GM18511 (cell line): ENCODE measurements around the gene CACNG7.
"Not testable (repeated sequence)": the region's sequence is repeated elsewhere in the genome, so short reads cannot be mapped to it uniquely, and the experiment has no call there.

Experiments
- ATAC-seq: cut with Tn5 transposase; IDR thresholded peaks from one replicate; pipeline ENCODE4 v1.9.1; 2021; ENCODE audit warnings: mild to moderate bottlenecking, moderate library complexity; ENCODE audit not compliant: unreplicated experiment

The CACNG7 gene

GRCh38 chr19:53947624-53948023 lies 38.5 kb downstream of the CACNG7 start:
- no peak for ATAC-seq

DNA sequence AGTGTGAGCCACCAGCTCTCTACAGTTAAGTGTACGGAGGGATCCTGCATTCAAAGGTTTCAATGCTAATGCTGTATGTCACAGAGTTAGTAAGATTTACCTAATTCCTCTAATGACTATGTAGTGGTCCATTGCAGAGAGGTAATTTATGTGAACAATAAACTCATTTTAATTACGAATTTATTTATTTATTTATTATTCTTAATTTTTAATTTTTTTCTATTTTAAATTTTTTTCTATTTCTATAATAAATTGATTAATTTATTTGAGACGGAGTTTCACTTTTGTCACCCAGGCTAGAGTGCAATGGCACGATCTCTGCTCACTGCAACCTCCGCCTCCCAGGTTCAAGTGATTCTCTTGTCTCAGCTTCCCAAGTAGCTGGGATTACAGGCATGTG lies 39.5 kb downstream of the CACNG7 start:
- not testable (repeated sequence) for ATAC-seq

DNA sequence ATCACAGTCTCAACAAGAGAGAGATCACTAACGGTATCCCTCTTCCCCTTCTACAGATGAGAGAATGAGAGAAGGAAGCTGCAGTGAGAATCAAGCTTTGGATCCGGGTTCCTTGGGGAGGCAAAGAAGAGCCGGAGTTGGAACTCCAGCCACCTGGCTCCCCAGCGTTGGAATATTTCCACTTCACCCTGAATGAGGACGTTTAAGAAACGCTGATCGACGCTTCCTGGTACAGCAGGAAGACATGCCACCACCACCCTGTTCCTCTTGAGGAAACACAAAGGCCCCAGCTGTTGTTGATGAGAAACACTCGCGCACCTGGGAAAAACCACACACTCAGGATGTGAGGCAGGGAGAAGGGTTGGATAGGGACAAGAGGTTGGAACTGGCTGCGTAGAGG lies 42.4 kb downstream of the CACNG7 start:
- no peak for ATAC-seq

DNA sequence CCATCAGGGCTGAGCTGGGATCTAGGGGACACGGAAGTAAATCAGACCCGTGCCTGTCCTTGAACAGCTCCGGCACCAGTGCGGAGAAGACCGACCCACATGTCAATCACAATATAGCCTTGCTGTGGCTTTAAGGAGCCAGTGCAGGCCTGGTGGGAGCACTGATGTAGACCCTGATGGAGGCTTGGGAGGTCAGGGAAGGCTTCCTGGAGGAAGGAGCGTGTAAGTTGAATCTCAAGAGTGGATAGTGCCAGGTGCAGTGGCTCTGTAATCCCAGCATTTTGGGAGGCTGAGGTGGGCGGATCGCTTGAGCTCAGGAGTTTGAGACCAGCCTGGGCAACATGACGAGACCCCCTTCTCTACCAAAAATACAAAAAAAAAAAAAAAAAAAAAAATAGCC lies 42.9 kb downstream of the CACNG7 start:
- no peak for ATAC-seq

DNA sequence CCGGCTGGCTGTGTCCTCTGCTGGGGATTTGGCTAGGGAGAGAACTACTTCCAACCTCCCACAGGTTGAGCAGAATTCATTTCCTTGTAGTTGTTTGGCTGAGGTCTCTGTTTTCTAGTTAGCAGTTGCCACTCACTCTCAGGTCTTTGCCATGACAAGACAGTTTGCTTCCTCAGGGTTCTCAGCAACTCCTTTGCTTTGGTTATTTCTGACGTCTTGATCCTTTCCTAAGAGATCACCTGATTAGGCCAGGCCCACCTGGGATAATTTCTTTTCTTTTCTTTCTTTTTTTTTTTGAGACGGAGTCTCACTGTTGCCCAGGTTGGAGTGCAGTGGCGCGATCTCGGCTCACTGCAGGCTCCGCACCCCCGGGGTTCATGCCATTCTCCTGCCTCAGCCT lies 44.3 kb downstream of the CACNG7 start:
- ATAC-seq, result no peak

DNA sequence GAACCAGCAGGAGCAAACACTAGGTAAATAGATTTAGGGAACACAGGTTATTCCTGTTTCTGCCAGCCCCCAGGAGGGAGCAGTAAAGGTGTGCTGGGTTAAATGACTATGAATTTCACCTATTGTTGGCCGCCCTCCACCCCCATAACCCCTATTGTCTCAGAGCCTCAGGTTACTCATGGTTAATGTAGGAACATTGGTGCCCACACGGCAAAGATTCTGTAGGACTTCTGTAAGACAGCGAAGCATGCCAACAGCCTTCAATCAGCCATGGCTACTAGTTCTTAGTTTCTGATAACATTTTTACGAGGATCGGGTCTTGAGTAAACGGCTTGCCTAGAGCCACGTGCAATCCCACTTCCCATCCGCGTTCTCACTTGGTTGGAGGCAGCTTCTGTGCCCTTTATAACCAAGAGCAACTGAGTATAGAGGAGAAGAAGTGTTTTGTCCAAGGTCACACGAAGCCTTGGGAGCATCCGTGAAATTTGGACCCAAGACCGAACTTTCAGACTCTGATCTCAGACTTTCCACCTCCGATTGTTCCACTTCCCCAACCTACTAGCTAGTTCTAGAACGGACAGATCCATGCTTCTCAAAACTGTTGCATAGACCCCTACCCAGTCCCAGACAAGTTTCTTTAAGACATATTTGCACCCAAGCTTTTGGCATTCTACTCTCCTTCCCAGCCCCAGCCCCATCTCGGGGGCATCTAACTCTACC lies 48.5 kb downstream of the CACNG7 start:
- ATAC-seq, result no peak

DNA sequence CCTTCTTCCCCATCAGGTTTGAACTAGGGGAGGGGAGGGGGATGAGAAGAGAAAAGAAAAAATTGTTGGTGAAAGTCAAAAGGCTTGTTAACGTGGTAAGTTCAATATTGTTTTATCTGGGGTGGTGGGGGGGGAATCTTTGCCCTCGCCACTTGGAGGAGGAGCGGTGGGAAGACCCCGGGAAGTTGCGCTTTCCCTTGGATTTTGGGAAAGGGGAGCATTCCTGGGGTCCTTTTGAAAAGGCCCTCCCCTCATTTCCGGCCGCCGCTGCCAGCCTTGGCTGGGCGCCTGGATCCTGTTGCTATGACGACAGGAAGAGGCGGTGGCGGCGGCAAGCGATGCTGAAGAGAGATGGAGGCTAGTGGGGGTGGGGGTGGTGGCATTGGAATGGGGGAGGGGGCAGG lies 49.1 kb downstream of the CACNG7 start:
- no peak for ATAC-seq

DNA sequence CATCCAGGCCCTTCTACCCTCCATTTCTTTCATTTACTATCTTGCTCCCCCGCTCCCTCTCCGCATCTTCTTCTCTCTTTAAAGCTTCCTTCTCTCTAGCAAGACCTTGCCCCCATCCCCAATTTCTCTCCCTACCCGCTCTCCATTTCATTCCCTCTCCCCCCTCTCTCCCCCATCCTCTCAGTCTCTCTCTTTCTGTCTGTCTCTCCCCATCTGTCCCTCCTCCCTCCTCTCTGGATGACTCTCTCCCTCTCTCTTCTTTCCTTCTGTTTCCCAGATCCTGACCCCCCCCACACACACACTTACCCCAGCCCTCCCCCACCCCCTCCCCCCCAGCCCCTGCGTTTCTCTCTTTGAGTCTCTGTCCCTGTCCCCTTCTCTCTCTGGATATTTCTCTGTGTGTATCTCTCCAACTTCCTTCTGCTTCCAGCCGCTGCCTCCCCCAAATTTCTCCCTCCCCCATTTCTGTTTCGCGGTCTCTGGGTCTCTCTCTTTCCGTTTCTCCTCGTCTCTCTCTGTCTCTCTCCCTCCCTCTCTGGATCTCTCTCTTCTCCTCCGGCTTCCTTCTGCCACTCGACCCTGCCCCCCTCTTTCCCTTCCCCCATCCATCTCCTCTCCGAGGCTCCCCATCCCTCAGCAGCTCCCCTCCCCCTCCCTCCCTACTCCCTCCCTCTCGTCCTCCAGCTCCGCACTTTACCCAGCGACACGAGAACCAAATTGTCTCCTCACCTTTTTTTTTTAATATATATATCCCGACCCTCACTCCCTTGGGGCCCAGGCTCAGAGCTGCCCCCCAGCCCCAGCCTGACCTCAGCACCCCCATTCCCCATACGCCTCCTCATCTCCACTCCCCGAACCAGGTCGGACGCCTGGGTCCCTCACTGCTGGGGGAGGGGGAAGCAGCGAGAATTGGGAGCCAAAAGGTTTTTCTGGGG lies 50.0 kb downstream of the CACNG7 start:
- ATAC-seq, result no peak

GRCh38 chr19:53960187-53960586 lies 51.1 kb downstream of the CACNG7 start:
- ATAC-seq, result no peak

DNA sequence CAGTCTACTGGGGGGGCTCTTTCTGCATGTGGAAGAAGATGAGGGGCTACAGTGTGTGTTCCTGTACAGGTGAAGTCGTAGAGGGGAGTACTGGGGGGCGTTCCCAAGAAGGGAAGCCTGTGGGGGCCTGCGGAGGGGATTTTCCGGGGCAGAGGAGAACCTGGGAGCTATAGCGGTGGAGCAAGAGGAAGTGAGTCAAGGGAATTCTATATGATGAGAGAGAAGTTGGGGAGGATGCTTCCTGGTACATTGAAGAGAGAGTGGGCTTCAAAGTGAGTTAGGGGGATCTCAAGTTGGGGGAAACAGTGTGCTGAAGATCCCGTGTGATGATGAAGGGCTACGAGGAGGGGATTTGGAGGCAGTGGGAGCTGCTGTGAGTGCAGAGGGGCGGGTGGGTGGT lies 51.8 kb downstream of the CACNG7 start:
- ATAC-seq, result no peak

DNA sequence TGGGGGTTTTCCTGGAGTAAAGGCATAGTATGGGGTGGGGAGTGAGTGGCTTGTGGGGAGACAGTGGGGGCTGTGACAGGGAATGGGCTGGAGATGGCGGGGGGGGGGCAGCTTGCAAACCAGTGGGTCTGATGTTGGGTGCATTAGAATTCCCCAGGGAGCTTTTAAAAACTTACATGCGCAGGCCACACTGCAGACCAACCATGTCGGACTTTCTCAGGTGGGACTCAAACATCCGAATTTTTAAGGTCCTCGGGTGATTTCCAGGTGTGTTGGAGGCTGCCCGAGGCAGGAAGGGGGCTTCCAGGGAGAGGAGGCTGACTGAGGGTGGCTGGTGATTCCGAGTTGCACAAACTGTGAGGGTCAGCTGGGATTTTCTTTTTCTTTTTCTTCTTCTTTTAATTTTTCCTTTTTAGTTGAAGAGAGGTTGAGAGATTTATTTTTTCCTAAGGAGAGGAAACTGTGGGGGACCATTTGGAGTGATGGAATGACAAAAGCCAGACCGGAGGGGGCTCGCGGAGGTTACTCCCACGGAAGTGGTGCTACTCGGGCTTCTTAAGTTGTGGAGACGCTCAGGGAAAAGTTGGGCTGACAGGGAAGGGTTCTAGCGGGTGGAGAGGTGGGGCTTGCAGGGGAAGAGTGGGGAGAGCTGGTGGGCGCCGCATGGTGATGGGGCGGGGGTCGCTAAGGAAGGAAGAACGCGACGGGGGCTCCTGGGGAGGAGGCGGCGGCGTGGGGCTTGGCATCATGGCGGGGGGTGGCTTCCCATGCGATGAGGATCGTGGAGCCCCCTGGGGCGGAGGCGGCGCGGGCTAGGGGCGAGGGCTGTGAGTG lies 52.7 kb downstream of the CACNG7 start:
- no peak for ATAC-seq

DNA sequence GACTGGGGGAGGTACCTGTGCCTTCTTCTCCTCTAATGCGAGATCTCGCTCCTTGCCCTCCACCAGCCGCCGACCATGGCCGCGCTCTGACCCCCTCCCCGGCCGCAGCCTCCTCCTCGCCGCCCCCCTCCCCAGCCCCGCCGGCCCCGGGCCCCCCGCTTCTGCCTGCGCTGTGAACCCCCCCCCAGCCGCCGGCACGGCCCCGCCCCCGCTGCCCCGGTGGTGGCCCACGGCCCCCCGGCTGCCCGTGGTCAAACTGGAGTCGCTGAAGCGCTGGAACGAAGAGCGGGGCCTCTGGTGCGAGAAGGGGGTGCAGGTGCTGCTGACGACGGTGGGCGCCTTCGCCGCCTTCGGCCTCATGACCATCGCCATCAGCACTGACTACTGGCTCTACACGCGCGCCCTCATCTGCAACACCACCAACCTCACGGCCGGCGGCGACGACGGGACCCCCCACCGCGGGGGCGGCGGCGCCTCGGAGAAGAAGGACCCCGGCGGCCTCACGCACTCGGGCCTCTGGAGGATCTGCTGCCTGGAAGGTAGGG lies 53.9 kb downstream of the CACNG7 start, which contains the start of gene CACNG8:
Gene CACNG8 (plus strand): TSS at position 51 of the 545 bp plus-strand sequence.
- ATAC-seq, result no peak

DNA sequence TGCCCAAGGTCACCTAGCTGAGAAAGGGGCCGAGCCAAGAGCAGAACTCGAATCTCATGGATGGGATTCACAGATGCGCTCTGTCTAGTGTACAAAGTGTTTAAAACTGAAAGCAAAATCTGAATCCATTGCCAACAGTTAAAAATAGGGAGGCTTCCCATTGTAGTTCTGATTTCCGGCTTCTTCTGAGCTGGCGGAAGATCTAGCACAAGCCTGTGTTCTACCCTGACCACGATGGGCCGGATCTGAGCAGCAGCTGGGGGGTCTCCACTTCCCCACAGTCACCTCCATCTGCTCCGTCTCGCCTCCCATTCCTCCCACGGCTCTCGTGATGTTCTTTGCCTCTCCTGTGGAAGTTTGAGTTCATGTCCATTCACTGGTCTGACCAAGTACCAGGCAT lies 56.0 kb downstream of the CACNG7 start:
- no peak for ATAC-seq

DNA sequence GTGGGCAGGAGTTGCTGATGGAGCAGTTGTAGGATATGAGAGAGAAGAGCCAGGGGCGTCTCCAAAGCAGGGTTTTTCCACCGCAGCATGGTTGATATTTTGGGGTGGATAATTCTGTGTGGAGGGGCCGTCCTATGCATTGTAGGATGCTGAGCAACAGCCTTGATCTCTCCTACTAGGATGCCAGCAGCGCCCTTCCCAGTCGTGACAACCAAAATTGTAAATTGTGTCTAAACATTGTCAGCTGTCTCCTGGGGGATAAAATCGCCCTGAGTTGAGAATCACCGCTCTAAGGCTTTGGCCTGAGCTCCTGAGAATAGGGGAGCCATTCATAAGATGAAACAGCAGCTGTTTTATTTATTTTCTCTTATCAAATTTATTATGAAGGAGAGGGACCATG lies 57.9 kb downstream of the CACNG7 start:
- ATAC-seq, result no peak

DNA sequence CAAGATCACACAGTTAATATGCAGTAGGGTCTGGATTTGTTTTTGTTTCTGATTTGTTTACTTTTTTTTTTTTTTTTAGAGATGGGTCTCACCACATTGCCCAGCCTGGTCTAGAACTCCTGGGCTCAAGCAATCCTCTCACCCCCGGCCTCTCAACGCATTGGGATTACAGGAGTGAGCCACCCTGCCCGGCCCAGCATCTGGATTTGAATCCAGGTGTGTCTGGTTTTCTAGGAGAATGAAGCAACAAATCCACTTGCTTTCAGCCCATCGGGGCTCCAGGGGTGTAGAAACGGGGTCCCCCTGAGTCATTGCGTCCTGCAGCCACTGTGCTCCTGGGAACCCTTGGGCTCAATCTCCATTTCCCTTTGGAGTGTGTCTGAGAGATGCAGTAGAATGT lies 60.3 kb downstream of the CACNG7 start:
- no peak for ATAC-seq

DNA sequence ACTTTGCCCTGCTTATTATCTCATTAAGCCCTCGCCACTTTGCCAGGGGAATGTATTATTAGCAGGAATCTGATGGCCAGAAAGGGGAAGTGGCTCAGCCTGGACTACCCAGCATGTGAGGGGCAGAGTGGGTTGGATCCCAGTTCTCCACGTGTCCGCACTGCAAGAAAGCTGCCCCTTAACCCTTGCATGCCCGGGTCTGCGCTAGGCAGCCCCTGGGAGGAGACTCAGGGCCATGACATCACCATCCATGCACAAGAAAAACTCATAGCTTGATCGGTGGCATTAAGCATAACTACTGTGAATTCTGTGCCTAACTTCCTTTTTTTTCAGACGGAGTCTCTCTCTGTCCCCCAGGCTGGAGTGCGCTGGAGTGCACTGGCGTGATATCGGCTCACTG lies 62.6 kb downstream of the CACNG7 start:
- ATAC-seq, result no peak

- ATAC-seq, result no peak
Observed at GRCh38 chr19:53977429-53977990, 68.4 kb downstream of the CACNG7 start.

DNA sequence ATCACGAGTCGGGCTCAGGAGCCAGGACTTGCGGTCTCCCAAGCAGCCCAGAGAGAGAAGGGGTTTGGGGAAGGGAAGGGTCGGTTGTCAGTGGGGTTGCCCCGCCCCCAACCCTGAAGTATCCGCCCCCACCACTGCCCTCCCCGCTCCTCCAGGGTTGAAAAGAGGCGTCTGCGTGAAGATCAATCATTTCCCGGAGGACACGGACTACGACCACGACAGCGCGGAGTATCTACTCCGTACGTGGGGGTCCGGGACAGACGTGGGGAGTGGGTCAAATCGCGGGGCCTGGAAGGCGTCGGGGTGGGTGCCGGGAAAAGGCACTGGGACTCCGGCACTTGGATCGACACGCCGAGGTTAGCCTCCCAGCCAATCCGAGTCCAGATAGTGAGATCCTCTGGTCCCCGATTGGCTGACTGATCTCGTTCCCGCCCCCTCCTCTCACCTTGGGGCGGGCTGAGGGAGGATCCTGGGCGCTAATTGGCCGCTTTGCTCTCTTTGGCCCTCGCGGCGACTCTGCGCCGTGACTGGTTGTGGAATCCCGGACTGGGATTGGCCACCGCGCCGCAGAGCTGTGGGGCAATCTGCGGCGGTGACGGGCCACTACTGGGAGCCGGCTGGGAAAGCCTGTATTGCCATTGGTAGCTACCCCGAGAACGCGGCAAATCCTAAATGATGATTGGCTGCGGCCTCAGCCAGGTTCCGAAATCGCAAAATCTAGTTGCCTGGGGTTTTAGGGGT lies 69.1 kb downstream of the CACNG7 start:
- ATAC-seq, result no peak

DNA sequence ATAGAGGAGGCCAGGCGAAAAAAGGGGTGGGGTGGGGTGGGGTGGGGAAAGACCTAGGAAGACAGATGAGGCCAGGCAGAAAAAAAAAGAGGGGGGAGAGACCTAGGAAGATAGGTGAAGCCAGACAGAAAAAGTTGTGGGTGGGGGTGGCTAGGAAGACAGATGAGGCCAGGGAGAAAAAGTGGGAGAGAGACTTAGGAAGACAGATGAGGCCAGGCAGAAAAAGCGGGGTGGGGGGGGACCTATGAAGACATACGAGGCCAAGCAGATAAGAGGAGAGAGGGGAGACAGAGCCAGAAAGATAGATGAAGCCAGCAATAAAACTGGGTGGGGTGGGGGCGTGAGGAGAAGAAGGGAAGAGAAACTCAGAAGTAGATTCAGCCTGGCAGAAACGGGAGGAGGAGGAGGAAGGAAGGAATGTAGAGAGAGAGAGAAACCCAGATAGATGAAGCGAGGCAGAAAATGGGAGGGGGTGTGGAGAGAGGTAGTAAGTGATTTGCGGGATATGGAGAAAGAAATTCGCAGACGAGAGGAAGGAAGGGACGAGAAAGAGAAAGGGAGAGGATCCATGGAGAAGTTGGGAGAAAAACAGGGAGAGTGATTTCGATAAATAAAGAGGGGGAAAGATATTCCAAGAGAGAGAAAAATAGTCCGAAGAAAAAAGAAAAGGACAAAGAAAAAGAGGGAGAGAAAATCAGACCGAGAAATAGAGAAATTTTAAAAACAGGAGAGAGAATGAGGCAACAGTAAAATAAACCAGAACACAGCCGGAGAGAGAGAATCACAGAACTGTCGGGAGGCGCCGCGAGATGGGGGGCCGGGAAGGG lies 70.1 kb downstream of the CACNG7 start:
- ATAC-seq, result no peak
